KMS-11 (cell line): ENCODE data around the gene BBX.

ENCODE experiments used
- H2AFZ ChIP-seq: fragments of 200-600 bp; sonication (generic); 2 replicates; pipeline ENCODE4 v1.6.1; 2016; ENCODE audit warnings: antibody characterized with exemption, mixed run types, low read depth
- H3K27ac ChIP-seq: fragments of 200-600 bp; sonication (generic); 2 replicates; pipeline ENCODE4 v1.6.1; 2016; ENCODE audit warnings: mild to moderate bottlenecking, mixed run types
- H3K27me3 ChIP-seq: fragments of 200-600 bp; sonication (generic); 2 replicates; pipeline ENCODE4 v1.6.1; 2017; ENCODE audit warnings: mild to moderate bottlenecking, low read depth, mixed run types, moderate library complexity; ENCODE audit not compliant: insufficient read depth
- H3K36me3 ChIP-seq: fragments of 200-600 bp; sonication (generic); 2 replicates; pipeline ENCODE4 v1.6.1; 2017; ENCODE audit warnings: mild to moderate bottlenecking, mixed run types; ENCODE audit not compliant: insufficient read depth
- H3K4me1 ChIP-seq: fragments of 200-600 bp; sonication (generic); 2 replicates; pipeline ENCODE4 v1.6.1; 2016; ENCODE audit warnings: mild to moderate bottlenecking, low read depth, mixed run types; ENCODE audit not compliant: poor library complexity, severe bottlenecking
- H3K4me2 ChIP-seq: fragments of 200-600 bp; sonication (generic); 2 replicates; pipeline ENCODE4 v1.7.0; 2016; ENCODE audit warnings: mild to moderate bottlenecking, mixed run types
- H3K4me3 ChIP-seq: fragments of 200-600 bp; sonication (generic); IDR thresholded peaks from 2 replicates; pipeline ENCODE4 v1.6.1; 2017; ENCODE audit warnings: low read depth, low read length, mixed read lengths; ENCODE audit not compliant: insufficient read depth
- H3K79me2 ChIP-seq: fragments of 200-600 bp; sonication (generic); 2 replicates; pipeline ENCODE4 v1.6.1; 2016; ENCODE audit warnings: low read depth, mixed run types; ENCODE audit not compliant: insufficient read depth
- H3K9ac ChIP-seq: fragments of 200-600 bp; sonication (generic); 2 replicates; pipeline ENCODE4 v1.6.1; 2016; ENCODE audit warnings: mild to moderate bottlenecking, mixed run types
- H4K20me1 ChIP-seq: fragments of 200-600 bp; sonication (generic); 2 replicates; pipeline ENCODE4 v1.6.1; 2016; ENCODE audit warnings: mild to moderate bottlenecking, mixed run types; ENCODE audit not compliant: insufficient read depth
- TF ChIP-seq, protein P1 (sequence below): fragments of 200-600 bp; sonication (generic); conservative IDR thresholded peaks from 2 replicates; pipeline ENCODE4 v1.6.1; 2017; ENCODE audit warnings: low read depth, mild to moderate bottlenecking, antibody characterized with exemption, low read length, moderate library complexity, mixed read lengths

BBX gene

DNA sequence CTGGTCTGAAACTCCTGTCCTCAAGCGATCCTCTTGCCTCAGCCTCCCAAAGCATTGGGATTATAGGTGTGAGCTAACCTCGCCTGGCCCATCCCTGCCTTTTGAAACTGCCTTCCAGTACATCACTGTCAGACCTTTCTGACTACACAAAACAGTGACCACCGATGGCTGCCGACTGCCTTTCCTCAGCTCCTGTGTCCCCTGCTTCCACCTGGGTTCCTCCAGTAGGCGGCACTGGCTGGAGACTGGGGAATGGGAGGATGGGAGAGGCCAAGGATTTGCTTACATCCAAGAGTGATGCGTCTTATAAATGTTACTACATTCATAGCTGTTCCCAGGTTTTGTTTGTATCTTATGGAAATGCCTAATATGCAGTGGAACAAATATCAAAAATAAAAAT, 242.8 kb downstream of the BBX start:
- Histone ChIP-seq H3K4me1 (no peaks in the 10 kb centered on the region), H3K9ac (no peak overlapping the region), H2AFZ (no peak overlapping the region), H3K79me2 (no peaks in the 10 kb centered on the region), H3K27me3 (no peaks in the 10 kb centered on the region), H3K36me3 (no peaks in the 10 kb centered on the region), H3K27ac (no peak overlapping the region), H3K4me3 (no peak overlapping the region), H4K20me1 (no peaks in the 10 kb centered on the region), H3K4me2 (no peak overlapping the region)
- TF ChIP-seq, protein P1, sequence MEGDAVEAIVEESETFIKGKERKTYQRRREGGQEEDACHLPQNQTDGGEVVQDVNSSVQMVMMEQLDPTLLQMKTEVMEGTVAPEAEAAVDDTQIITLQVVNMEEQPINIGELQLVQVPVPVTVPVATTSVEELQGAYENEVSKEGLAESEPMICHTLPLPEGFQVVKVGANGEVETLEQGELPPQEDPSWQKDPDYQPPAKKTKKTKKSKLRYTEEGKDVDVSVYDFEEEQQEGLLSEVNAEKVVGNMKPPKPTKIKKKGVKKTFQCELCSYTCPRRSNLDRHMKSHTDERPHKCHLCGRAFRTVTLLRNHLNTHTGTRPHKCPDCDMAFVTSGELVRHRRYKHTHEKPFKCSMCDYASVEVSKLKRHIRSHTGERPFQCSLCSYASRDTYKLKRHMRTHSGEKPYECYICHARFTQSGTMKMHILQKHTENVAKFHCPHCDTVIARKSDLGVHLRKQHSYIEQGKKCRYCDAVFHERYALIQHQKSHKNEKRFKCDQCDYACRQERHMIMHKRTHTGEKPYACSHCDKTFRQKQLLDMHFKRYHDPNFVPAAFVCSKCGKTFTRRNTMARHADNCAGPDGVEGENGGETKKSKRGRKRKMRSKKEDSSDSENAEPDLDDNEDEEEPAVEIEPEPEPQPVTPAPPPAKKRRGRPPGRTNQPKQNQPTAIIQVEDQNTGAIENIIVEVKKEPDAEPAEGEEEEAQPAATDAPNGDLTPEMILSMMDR = no peak

DNA sequence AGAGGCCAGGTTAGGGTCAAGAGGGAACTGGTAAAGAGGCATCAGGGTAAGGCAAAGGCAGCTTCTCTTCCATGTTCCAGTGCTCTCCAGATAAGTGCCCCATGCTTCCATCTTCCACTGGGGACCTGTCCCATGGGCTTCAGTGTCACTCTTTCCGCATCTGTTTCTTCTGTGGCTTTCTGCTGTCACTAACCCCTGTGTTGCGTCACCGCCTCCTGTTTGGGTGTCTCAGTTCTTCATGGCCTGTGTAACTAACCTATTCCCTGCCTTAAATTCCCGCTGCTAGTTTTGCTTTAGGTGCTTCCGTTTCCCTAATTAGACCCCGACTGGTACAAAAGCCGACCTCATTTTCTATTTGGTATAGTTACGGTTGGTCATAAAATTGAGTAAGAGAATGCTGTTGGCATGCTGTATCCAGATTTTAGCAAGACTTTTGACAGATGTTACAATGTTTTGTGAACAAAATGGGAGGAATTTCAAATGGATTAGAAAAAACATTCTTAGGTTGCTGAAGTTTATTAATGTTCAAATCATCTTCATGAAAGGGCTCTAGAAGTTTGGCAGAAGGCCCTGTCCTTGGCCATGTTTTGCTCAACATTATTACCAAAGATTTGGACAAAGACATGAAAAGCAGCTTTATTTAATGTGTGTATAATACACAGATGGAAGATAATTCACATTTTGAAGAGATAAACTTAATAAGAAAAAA, 245.3 kb downstream of the BBX start:
- Histone ChIP-seq H3K9ac (no peak overlapping the region), H3K27me3 (no peaks in the 10 kb centered on the region), H3K27ac (no peak overlapping the region), H3K4me3 (no peak overlapping the region), H3K4me1 (no peaks in the 10 kb centered on the region), H4K20me1 (no peaks in the 10 kb centered on the region), H3K4me2 (no peak overlapping the region), H2AFZ (no peak overlapping the region), H3K36me3 (no peaks in the 10 kb centered on the region), H3K79me2 (no peaks in the 10 kb centered on the region)
- TF ChIP-seq, protein P1 = no peak

DNA sequence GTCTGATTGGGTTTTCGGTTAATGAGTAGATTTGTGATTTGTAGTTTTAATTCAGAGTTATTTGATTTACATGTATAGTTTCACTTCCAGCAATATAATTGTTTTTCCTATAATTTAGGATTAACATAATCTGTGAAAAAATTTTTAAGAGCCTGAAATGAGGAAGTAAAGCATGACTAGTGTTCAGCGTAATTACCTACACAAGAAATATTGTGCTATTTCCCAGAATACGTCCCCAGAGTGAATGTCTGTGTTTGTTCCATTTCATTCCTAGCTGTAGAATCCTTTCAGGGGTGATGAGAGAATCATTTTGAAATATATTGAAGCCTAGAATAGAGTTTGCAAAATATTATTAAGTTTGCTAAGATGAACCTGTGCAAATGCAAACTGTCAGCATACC, 247.1 kb downstream of the BBX start:
- Histone ChIP-seq H3K4me2 (no peak overlapping the region), H3K27ac (no peak overlapping the region), H3K4me3 (no peak overlapping the region), H3K27me3 (no peaks in the 10 kb centered on the region), H3K9ac (no peak overlapping the region), H2AFZ (no peak overlapping the region), H3K4me1 (no peaks in the 10 kb centered on the region), H3K79me2 (no peaks in the 10 kb centered on the region), H3K36me3 (no peaks in the 10 kb centered on the region), H4K20me1 (no peaks in the 10 kb centered on the region)
- TF ChIP-seq, protein P1 = no peak

DNA sequence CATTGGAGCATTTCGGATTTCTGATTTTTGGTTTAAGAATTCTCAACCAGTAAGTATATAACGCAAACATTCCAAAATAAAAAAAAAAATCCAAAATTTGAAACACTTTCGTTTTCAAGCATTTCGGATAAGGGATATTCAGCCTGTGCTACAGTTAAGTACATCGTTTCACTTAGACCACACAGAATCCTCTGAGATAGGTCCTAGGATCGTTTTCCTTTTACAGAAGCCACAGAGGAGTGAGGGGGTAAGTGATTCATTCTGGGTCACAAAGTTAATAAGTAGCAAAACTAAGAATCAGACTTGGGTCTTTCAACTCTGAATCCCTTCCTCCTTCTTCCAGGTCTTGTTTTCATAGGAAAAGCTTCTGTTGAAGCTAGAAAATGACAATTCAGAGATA, 249.3 kb downstream of the BBX start:
- H3K27me3 ChIP-seq = no peaks in the 10 kb centered on the region
- TF ChIP-seq, protein P1 = no peak
- H2AFZ ChIP-seq = no peak overlapping the region
- no peak overlapping the region for H3K4me2 ChIP-seq
- no peaks in the 10 kb centered on the region for H4K20me1 ChIP-seq
- no peak overlapping the region for H3K4me3 ChIP-seq
- no peaks in the 10 kb centered on the region for H3K4me1 ChIP-seq
- H3K9ac ChIP-seq = no peak overlapping the region
- H3K79me2 ChIP-seq = no peaks in the 10 kb centered on the region
- no peak overlapping the region for H3K27ac ChIP-seq
- no peaks in the 10 kb centered on the region for H3K36me3 ChIP-seq
